AG04449 (cell line): ENCODE measurements around the gene ETV5.

Experiments
- CTCF ChIA-PET: fragments of 350-600 bp; formaldehyde crosslinking; extraction: SDS; loops from one replicate; lab custom pipeline; 2021; ENCODE audit warnings: antibody characterized with exemption; lab: Yijun Ruan, JAX
- POLR2A ChIA-PET: fragments of 400-600, 350-600 bp; formaldehyde crosslinking; extraction: SDS; loops from one replicate; lab custom pipeline; 2020; ENCODE audit warnings: antibody characterized with exemption, inconsistent platforms; lab: Yijun Ruan, JAX
- DNase-seq: peaks from one replicate; pipeline ENCODE4 v3.0.0-alpha.2; 2010; ENCODE audit warnings: low read depth, low spot score
- H3K4me3 ChIP-seq: 2 replicates; pipeline ENCODE4 v1.5.1; 2011; ENCODE audit warnings: low read depth, mild to moderate bottlenecking, control low read depth, low read length
- CTCF ChIP-seq: IDR thresholded peaks from one replicate; pipeline ENCODE4 v1.5.1; 2011; ENCODE audit warnings: mild to moderate bottlenecking, moderate library complexity, low read length, control low read depth, inconsistent platforms; ENCODE audit not compliant: insufficient read depth; ENCODE audit errors: missing control alignments

Gene ETV5

GRCh38 chr3:186080849-186081438 lies 27.9 kb downstream of the ETV5 start:
- ChIA-PET POLR2A (no interaction called here), CTCF (interaction anchor here (0.8 to 2.2 kb wide), 6 partner anchors 9 to 459 kb away, joined by 3 to 10 read pairs (median 4); no protein-coding TSS in a partner anchor)
- H3K4me3 ChIP-seq: no peak overlapping the region
- TF ChIP-seq CTCF: no peak
- DNase-seq: no peak

- ChIA-PET POLR2A (no interaction called here), CTCF (no interaction called here)
- DNase-seq: no peak
- no peak for TF ChIP-seq CTCF
- no peak overlapping the region for H3K4me3 ChIP-seq
Measured at GRCh38 chr3:186079925-186080324, 29.0 kb downstream of the ETV5 start.

- H3K4me3 ChIP-seq: no peak overlapping the region
- no peak for TF ChIP-seq CTCF
- CTCF ChIA-PET: interaction anchor here (1.2 to 1.4 kb wide), 2 partner anchors 17 to 134 kb away, joined by 3 to 5 read pairs; no protein-coding TSS in a partner anchor
- POLR2A ChIA-PET: no interaction called here
- no peak for DNase-seq
Measured at GRCh38 chr3:186077466-186077865, 31.4 kb downstream of the ETV5 start.

- DNase-seq: no peak
- H3K4me3 ChIP-seq: no peak overlapping the region
- TF ChIP-seq CTCF: no peak
- CTCF ChIA-PET: interaction anchor here (1.0 to 1.4 kb wide), 3 partner anchors 10 to 132 kb away, joined by 3 to 5 read pairs (median 4); no protein-coding TSS in a partner anchor
- POLR2A ChIA-PET: no interaction called here
Measured at GRCh38 chr3:186075931-186076567, 32.8 kb downstream of the ETV5 start.

- TF ChIP-seq CTCF: no peak
- POLR2A ChIA-PET: no interaction called here
- no peak overlapping the region for H3K4me3 ChIP-seq
- no peak for DNase-seq
- CTCF ChIA-PET: interaction anchor here (1.0 kb wide), 1 partner anchor 11 kb away, joined by 4 read pairs; no protein-coding TSS in a partner anchor
Measured at GRCh38 chr3:186075489-186075888, 33.4 kb downstream of the ETV5 start.

- ChIA-PET CTCF (interaction anchor here (1.4 to 1.5 kb wide), 2 partner anchors 12 to 24 kb away, joined by 3 read pairs; no protein-coding TSS in a partner anchor), POLR2A (no interaction called here)
- TF ChIP-seq CTCF: no peak
- no peak overlapping the region for H3K4me3 ChIP-seq
- DNase-seq: no peak
Measured at GRCh38 chr3:186073641-186074040, 35.2 kb downstream of the ETV5 start.
